HG03565 (cell line): Measurements from ENCODE around the gene ATXN7L2.

Source experiments
- ATAC-seq: cut with Tn5 transposase; IDR thresholded peaks from one replicate; pipeline ENCODE4 v1.9.1; 2021; ENCODE audit warnings: mild to moderate bottlenecking, moderate library complexity; ENCODE audit not compliant: unreplicated experiment

Gene ATXN7L2

DNA sequence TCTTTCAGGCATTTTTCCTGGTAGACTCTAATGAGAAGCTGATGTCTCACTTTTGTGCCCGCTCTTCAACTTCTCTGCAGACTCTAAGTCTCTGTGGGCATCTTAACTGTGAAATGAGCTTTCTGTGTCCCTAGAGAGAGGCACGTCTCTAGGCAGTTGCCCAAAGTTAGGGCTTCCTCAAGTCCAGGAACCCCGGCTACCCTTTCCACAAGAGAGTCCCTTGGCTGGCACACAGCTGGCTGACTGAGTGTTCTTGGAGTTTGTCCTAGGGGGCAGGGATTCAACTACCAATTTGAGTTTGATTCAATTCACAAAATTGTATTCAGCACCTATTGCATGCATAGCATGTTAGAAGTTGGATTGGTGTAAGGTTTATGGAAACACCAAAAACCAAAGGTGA lies 57.4 kb downstream of the ATXN7L2 start:
- no peak for ATAC-seq
